ENCODE data around the gene KIR3DL1.
"Not testable (repeated sequence)": the region's sequence is repeated elsewhere in the genome, so short reads cannot be mapped to it uniquely, and the experiment has no call there.

DNA sequence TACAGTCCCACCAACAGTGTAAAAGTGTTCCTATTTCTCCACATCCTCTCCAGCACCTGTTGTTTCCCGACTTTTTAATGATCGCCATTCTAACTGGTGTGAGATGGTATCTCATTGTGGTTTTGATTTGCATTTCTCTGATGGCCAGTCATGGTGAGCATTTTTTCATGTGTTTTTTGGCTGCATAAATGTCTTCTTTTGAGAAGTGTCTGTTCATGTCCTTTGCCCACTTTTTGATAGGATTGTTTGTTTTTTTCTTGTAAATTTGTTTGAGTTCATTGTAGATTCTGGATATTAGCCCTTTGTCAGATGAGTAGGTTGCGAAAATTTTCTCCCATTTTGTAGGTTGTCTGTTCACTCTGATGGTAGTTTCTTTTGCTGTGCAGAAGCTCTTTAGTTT lies 47.2 kb downstream of the KIR3DL1 start:
- TF ChIP-seq CTCF (IDR thresholded peaks at IDR 0.05; ENCODE audit: low read depth, low read length); POLR2A (IDR thresholded peaks at IDR 0.05; ENCODE audit: extremely low read depth, insufficient read length): not testable (repeated sequence)

All from NB4 (cell line).